HepG2 (cell line): ENCODE results near the gene QRICH2. TPM values are rescaled to one million over a fixed set of nuclear protein-coding genes. Genes with fewer than 3 reads are reported as not detected.
"Not testable (repeated sequence)": the region's sequence is repeated elsewhere in the genome, so short reads cannot be mapped to it uniquely, and the experiment has no call there.

Source experiments
- ATAC-seq: fragments of 200-7000 bp; cut with Tn5 transposase; 3 replicates; pipeline ENCODE4 v1.9.1; 2020; ENCODE audit warnings: mild to moderate bottlenecking, moderate library complexity
- BruUV-seq: library from RNA; stranded (reverse); fragments of 400-500 nt; replicated peaks from 2 replicates; lab custom pipeline; 2021; lab: Mats Ljungman, UMichigan
- CTCF ChIA-PET: fragments of 300-600 bp; formaldehyde crosslinking; extraction: SDS; loops from one replicate; lab custom pipeline; 2021; ENCODE audit warnings: low total read pairs, inconsistent platforms, low intra/inter-chr PET ratio; lab: Yijun Ruan, JAX
- POLR2A ChIA-PET: fragments of 350-600 bp; sonication (Branson Sonifier 250); formaldehyde crosslinking; loops from one replicate; lab custom pipeline; 2020; ENCODE audit warnings: antibody characterized with exemption, inconsistent platforms; lab: Yijun Ruan, JAX
- DNase-seq: peaks from one replicate; pipeline ENCODE4 v3.0.0-alpha.2; 2015; ENCODE audit warnings: low spot score
- FAIRE-seq: peaks from 3 replicates; lab custom pipeline; 2011; peaks lifted over from hg19 to GRCh38; lab: Jason Lieb, UNC
- H2AFZ ChIP-seq: one replicate; pipeline ENCODE4 v1.6.1; 2011; ENCODE audit warnings: low read length, inconsistent platforms
- H3K27ac ChIP-seq: fragments of 300-600 bp; 3 replicates; pipeline ENCODE4 v1.8.0; 2011; ENCODE audit warnings: mixed run types, mild to moderate bottlenecking, mixed read lengths, low read length, inconsistent platforms; ENCODE audit not compliant: insufficient read depth; ENCODE audit errors: extremely low read length
- H3K27me3 ChIP-seq, 2 experiments: fragments of 200-600 bp in 1 of 2; 2 replicates in 1 of 2; 3 replicates in 1 of 2; pipeline versions ENCODE4 v1.6.0 to v1.8.0; 2011; ENCODE audit warnings: low read length in 2 of 2, mild to moderate bottlenecking in 2 of 2, moderate library complexity in 2 of 2, inconsistent platforms in 1 of 2; ENCODE audit not compliant: insufficient read depth in 2 of 2, control insufficient read depth in 1 of 2
- H3K36me3 ChIP-seq, 2 experiments: fragments of 200-600 bp in 1 of 2; replicated peaks in 1 of 2; 2 replicates in 1 of 2; 3 replicates in 1 of 2; pipeline versions ENCODE4 v1.5.1 to v1.8.0; 2011; ENCODE audit warnings: low read length in 2 of 2, inconsistent platforms in 1 of 2; ENCODE audit not compliant: insufficient read depth in 2 of 2, control insufficient read depth in 1 of 2
- H3K4me1 ChIP-seq: 2 replicates; pipeline ENCODE4 v1.5.1; 2012; ENCODE audit warnings: low read length, inconsistent platforms; ENCODE audit not compliant: insufficient read depth
- H3K4me2 ChIP-seq: 2 replicates; pipeline ENCODE4 v1.6.0; 2011; ENCODE audit warnings: low read depth, low read length, inconsistent platforms
- H3K4me3 ChIP-seq, 3 experiments: fragments of 200-600 bp in 1 of 3; sonication (generic), shearing (Covaris generic) in 1 of 3; replicated peaks in 1 of 3; 2 replicates each; pipeline ENCODE4 v1.5.1; 2011 to 2016; ENCODE audit warnings: low read length in 3 of 3, inconsistent platforms in 2 of 3, low read depth in 2 of 3, mild to moderate bottlenecking in 2 of 3, control low read depth in 1 of 3, mixed read lengths in 1 of 3; ENCODE audit not compliant: insufficient read depth in 1 of 3
- H3K79me2 ChIP-seq: one replicate; pipeline ENCODE4 v1.6.1; 2011; ENCODE audit warnings: low read length, inconsistent platforms; ENCODE audit not compliant: insufficient read depth
- H3K9ac ChIP-seq: 2 replicates; pipeline ENCODE4 v1.6.0; 2011; ENCODE audit warnings: mild to moderate bottlenecking, low read depth, low read length, inconsistent platforms; ENCODE audit not compliant: insufficient read depth
- H3K9me3 ChIP-seq: 2 replicates; pipeline ENCODE4 v1.5.1; 2012; ENCODE audit warnings: mild to moderate bottlenecking, low read length
- H4K20me1 ChIP-seq: 2 replicates; pipeline ENCODE4 v1.6.0; 2011; ENCODE audit warnings: inconsistent platforms, mild to moderate bottlenecking, low read length, moderate library complexity; ENCODE audit not compliant: insufficient read depth
- DNMT1 ChIP-seq: sonication (generic); formaldehyde crosslinking; IDR thresholded peaks from 2 replicates; pipeline ENCODE4 v1.5.1; 2020; ENCODE audit warnings: mild to moderate bottlenecking, missing genetic modification reagents
- SAFB2 ChIP-seq: sonication (generic); formaldehyde crosslinking; IDR thresholded peaks from 2 replicates; pipeline ENCODE4 v1.5.1; 2020; ENCODE audit warnings: missing genetic modification reagents, low read depth, mild to moderate bottlenecking, borderline replicate concordance
- ZNF770 ChIP-seq: sonication (generic); formaldehyde crosslinking; IDR thresholded peaks from 2 replicates; pipeline ENCODE4 v1.5.0; 2020; ENCODE audit warnings: mild to moderate bottlenecking, missing genetic modification reagents
- WGBS: methylation state at CpG from one replicate; pipeline ENCODE4 v1.1.6; 2017; ENCODE audit warnings: low lambda C conversion rate; 5-methylcytosine and 5-hydroxymethylcytosine counted together
- in situ Hi-C: cut with HindIII; loops from 2 replicates; pipeline ENCODE4 v1.10.0; 2017; ENCODE audit warnings: low pct_unique_long_range_greater_than_20kb; ENCODE audit not compliant: extremely low pct_ligation_motif_present
- intact Hi-C: fragments of 100-400 bp; cut with micrococcal nuclease; formaldehyde crosslinking; loops from one replicate; pipeline ENCODE4 v1.10.0; 2022; ENCODE audit not compliant: unreplicated experiment
- polyA plus RNA-seq, 8 experiments: library from polyadenylated mRNA; depleted of rRNA in 3 of 8; stranded (reverse) in 7 of 8; unstranded in 1 of 8; fragments of >200 nt; fragmentation: Illumina TruSeq in 4 of 8; extraction: Trizol in 4 of 8; gene quantifications; 2 replicates each; pipeline versions ENCODE4 v1.2.1 to v1.2.3, GENCODE V29; 2011 to 2016; ENCODE audit warnings: low read depth in 4 of 8, missing spikeins in 1 of 8, mixed read lengths in 1 of 8; ENCODE audit not compliant: insufficient read depth in 1 of 8
- total RNA-seq, 5 experiments: library from RNA; depleted of rRNA; stranded (reverse); fragments of >200 nt; fragmentation: Illumina TruSeq; extraction: Trizol; gene quantifications; 2 replicates each; pipeline ENCODE4 v1.2.3, GENCODE V29; 2016; ENCODE audit warnings: low read depth in 1 of 5

The QRICH2 gene
- total and polyA plus RNA-seq, 2 of the 13 experiments (the other 11 are each of a cell fraction or from before 2014, with no cell fraction given), result 3.7 to 5.7 TPM

GRCh38 chr17:76305135-76305454 is 3.0 kb downstream of the QRICH2 start:
- FAIRE-seq, H3K4me3 ChIP-seq, H3K4me2 ChIP-seq, BruUV-seq, H3K9ac ChIP-seq, ATAC-seq, H2AFZ ChIP-seq, H3K36me3 ChIP-seq, H3K79me2 ChIP-seq: not testable (repeated sequence)
- CTCF ChIA-PET, result interaction anchor here (4.3 kb wide), 1 partner anchor 93 kb away, joined by 14 read pairs; no protein-coding TSS in a partner anchor
- TF ChIP-seq DNMT1 (CRISPR knock-in tag) (0 out of 2 replicates have a peak, but pooled peaks have one; percentile 27), ZNF770 (CRISPR knock-in tag) (peak; percentile 75), SAFB2 (CRISPR knock-in tag) (0 out of 2 replicates have a peak, but pooled peaks have one; percentile 76)
- TF ChIP-seq, all 625 proteins: peak for 3; not testable (repeated sequence) for 622
- intact Hi-C loops, H3K9me3 ChIP-seq, H4K20me1 ChIP-seq, H3K4me1 ChIP-seq, DNase-seq, H3K27me3 ChIP-seq, H3K27ac ChIP-seq, in situ Hi-C loops: not testable (repeated sequence)
- 97% methylated on average over 3 of the region's 3 CpGs for WGBS
- POLR2A ChIA-PET, result interaction anchor here (1.4 to 11.1 kb wide), 2 partner anchors 78 to 93 kb away, joined by 7 to 79 read pairs; partner anchors contain the start of gene SPHK1
